Measurements from ENCODE around the gene PWWP2A. TPM values are rescaled to one million over a fixed set of nuclear protein-coding genes. Genes with fewer than 3 reads are reported as not detected.
A peak's percentile ranks its signal among the peaks of the same experiment; 100 is the strongest.

PWWP2A gene
- total RNA-seq, 2 donors from 2014 or later: 41.1 to 72.5 TPM

- Histone ChIP-seq H3K4me1 (replicated peaks) (no peaks in the 10 kb centered on the region), H3K36me3 (no peaks in the 10 kb centered on the region), H3K9me3 (no peaks in the 10 kb centered on the region), H3K4me3 (peak overlapping the region; percentile 60 to 85), H3K27ac (peak overlapping the region; percentile 94 to 96), H3K27me3 (replicated peaks; ENCODE audit: insufficient read depth) (no peaks in the 10 kb centered on the region)
- intact Hi-C loops (cut with DNase I): no loop called here
- DNase-seq (ENCODE audit: low spot score): peak; percentile 51
- under 1% methylated on average over 55 of the region's 79 CpGs for WGBS
- TF ChIP-seq POLR2AphosphoS5 (IDR thresholded peaks at IDR 0.05) (no peak), POLR2A (IDR thresholded peaks at IDR 0.05) (peak; percentile 40)
Measured at GRCh38 chr5:160118349-160119141, 705 bp downstream of the PWWP2A start.

GRCh38 chr5:160116991-160117390 is 2.3 kb downstream of the PWWP2A start:
- Histone ChIP-seq H3K4me3 (no peak overlapping the region), H3K27me3 (replicated peaks; ENCODE audit: insufficient read depth) (no peaks in the 10 kb centered on the region), H3K9me3 (no peaks in the 10 kb centered on the region), H3K36me3 (peaks cover 0 to 4% of the 10 kb centered on the region in 2 donors), H3K27ac (no peak overlapping the region), H3K4me1 (replicated peaks) (no peaks in the 10 kb centered on the region)
- no peak for DNase-seq (ENCODE audit: low spot score)
- TF ChIP-seq POLR2AphosphoS5 (IDR thresholded peaks at IDR 0.05): no peak
- TF ChIP-seq CTCF (IDR thresholded peaks at IDR 0.05): no peak
- no peak for TF ChIP-seq POLR2A (IDR thresholded peaks at IDR 0.05)
- WGBS: 98% methylated on average over 7 of the region's 7 CpGs
- intact Hi-C loops (cut with DNase I): no loop called here

GRCh38 chr5:160108124-160108523 is 11.1 kb downstream of the PWWP2A start:
- H3K27ac ChIP-seq: no peak overlapping the region
- no peak for TF ChIP-seq POLR2A (IDR thresholded peaks at IDR 0.05)
- 96% methylated on average over 2 of the region's 2 CpGs for WGBS
- H3K4me1 ChIP-seq (replicated peaks): no peaks in the 10 kb centered on the region
- no peak overlapping the region for H3K4me3 ChIP-seq
- no peaks in the 10 kb centered on the region for H3K27me3 ChIP-seq (replicated peaks; ENCODE audit: insufficient read depth)
- DNase-seq (ENCODE audit: low spot score): no peak
- intact Hi-C loops (cut with DNase I): no loop called here
- H3K9me3 ChIP-seq: no peaks in the 10 kb centered on the region
- peaks cover 0 to 4% of the 10 kb centered on the region in 2 donors for H3K36me3 ChIP-seq

- Histone ChIP-seq H3K4me1 (replicated peaks) (no peaks in the 10 kb centered on the region), H3K36me3 (no peaks in the 10 kb centered on the region), H3K27me3 (replicated peaks; ENCODE audit: insufficient read depth) (no peaks in the 10 kb centered on the region), H3K4me3 (no peak overlapping the region), H3K9me3 (no peaks in the 10 kb centered on the region), H3K27ac (no peak overlapping the region)
- 72% methylated on average over 4 of the region's 4 CpGs for WGBS
- TF ChIP-seq POLR2A (IDR thresholded peaks at IDR 0.05): no peak
- no peak for TF ChIP-seq POLR2AphosphoS5 (IDR thresholded peaks at IDR 0.05)
- no peak for TF ChIP-seq CTCF (IDR thresholded peaks at IDR 0.05)
- intact Hi-C loops (cut with DNase I): no loop called here
- DNase-seq (ENCODE audit: low spot score): no peak
Measured at GRCh38 chr5:160105686-160106360, 13.4 kb downstream of the PWWP2A start.

GRCh38 chr5:160097991-160098390 is 21.3 kb downstream of the PWWP2A start:
- H3K4me3 ChIP-seq: no peak overlapping the region
- TF ChIP-seq POLR2A (IDR thresholded peaks at IDR 0.05) (no peak), CTCF (IDR thresholded peaks at IDR 0.05) (no peak), POLR2AphosphoS5 (IDR thresholded peaks at IDR 0.05) (no peak)
- H3K4me1 ChIP-seq (replicated peaks): no peaks in the 10 kb centered on the region
- H3K36me3 ChIP-seq: no peaks in the 10 kb centered on the region
- no peaks in the 10 kb centered on the region for H3K9me3 ChIP-seq
- no peaks in the 10 kb centered on the region for H3K27me3 ChIP-seq (replicated peaks; ENCODE audit: insufficient read depth)
- intact Hi-C loops (cut with DNase I): no loop called here
- 64% methylated on average over 4 of the region's 4 CpGs for WGBS
- no peak for DNase-seq (ENCODE audit: low spot score)
- H3K27ac ChIP-seq: no peak overlapping the region
